ENCODE measurements around the gene SPDYC.
"Not testable (repeated sequence)": the region's sequence is repeated elsewhere in the genome, so short reads cannot be mapped to it uniquely, and the experiment has no call there.

SPDYC gene

GRCh38 chr11:65134952-65135632, 34.9 kb upstream of the SPDYC start:
- DNase-seq, result peak; percentile 98

DNA sequence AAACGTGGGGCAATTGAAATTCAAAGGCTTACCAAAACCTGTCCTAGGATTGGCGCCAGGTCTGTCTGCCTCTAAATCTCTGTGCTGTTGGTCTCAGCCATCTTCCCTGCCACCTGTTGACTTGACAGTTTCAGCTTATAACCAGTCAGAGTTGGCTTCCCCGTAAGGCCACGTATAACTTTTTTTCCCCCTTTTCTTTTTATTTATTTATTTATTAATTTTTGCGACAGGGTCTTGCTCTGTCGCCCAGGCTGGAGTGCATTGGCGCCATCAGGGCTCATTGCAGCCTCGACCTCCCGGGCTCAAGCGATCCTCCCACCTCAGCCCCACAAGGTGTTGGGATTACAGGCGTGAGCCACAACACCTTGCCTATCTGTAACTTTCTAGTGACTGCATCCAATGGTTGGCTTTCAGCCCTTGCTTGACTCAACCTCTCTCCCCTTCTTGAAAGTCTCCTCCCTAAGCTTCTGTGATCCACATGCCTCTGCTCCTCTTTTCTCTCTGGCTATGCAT, 34.3 kb upstream of the SPDYC start:
- no peak for DNase-seq

- DNase-seq, result no peak
These were observed 33.4 kb upstream of the SPDYC start for GRCh38 chr11:65136515-65137096.

GRCh38 chr11:65141896-65142494, 28.0 kb upstream of the SPDYC start:
- no peak for DNase-seq

- DNase-seq, result no peak
These were observed 22.5 kb upstream of the SPDYC start for GRCh38 chr11:65147352-65148075.

DNA sequence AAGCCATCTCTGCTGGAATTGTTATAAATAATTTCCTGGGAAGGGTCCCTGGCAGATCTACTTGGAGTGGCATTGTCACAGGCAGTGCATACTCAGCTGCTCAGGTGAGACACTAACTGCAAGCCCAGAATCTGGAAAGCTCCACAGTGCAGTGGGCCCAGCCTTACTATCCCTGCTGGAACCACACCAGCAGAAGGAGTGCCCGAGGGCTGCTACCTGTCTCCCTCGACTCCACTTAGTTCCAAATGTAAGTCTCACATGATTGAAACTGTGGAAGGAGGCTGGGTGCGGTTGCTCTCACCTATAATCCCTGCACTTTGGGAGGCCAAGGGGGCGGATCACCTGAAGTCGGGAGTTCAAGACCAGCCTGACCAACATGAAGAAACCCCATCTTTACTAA, 21.4 kb upstream of the SPDYC start:
- DNase-seq, result no peak

DNA sequence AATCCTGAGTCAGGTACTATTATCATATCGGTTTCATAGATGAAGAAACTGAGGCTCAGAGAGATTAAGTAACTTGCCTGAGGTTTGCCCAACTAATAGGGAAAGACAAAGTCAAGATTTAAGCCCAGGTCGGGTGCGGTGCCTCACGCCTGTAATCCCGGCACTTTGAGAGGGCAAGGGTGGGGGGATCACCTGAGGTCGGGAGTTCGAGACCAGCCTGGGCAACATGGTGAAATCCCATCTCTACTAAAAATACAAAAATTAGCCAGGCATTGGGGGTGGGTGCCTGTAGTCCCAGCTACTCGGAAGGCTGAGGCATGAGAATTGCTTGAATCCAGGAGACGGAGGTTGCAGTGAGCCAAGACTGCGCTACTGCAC, 19.9 kb upstream of the SPDYC start:
- not testable (repeated sequence) for DNase-seq

GRCh38 chr11:65150509-65151299, 19.3 kb upstream of the SPDYC start:
- DNase-seq, result peak; percentile 94

DNA sequence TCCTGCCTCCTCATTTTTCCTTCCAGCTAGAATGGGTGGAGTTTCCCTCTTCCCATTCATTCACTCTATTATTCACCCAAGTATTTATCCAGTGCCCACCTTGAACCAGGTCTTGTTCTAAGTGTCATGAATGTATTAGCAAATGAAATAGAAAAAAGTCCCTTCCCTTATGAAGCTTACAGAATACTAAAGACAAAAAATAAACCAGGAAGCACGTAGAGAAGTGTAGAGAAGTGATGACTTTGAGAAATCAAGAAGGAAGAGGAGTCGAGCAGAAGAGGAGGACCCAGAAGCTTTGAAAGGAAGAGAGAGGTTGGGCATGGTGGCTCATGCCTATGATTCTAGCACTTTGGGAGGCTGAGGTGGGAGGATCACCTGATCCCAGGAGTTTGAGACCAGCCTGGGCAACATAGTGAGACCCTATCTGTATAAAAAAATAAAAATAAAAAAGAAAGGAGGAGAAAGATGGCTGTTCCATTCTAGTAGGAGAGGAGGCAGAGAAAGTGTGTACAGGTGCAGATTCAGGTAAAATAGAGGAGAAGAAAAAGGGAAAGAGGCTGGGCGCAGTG, 18.6 kb upstream of the SPDYC start:
- no peak for DNase-seq

DNA sequence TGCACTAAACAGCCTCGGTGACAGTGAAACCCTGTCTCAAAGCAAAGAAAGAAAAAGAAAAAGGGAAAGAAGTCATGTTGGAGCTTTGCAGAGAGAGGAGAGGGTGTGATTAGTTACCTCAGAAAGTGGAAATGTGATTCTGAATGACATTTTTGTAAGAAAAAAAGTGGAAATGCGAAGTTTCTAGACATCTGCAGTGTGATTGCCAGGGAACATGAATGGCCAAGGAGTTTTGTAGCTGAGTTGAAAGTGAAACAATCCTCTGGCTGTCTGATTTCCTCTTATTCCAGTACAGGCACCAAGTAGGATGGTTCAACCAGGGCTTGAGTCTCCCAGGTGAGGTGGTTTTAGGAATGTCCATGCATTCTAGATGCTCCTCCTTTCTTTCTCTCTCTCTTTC, 17.9 kb upstream of the SPDYC start:
- no peak for DNase-seq

DNA sequence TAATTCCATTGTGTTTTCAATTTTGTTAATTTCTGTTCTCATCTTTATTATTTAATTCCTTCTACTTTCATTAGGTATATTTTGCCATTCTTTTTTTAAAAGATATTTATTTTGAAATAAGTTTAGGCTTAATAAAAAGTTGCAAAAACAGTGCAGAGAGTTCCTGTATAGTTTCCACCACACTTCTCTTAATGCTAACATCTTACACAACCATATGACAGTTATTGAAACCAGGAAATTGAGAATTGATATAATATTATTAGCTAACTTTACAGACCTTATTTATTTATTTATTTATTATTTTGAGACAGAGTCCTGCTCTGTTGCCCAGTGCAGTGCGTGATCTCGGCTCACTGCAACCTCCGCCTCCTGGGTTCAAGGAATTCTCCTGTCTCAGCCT, 13.8 kb upstream of the SPDYC start:
- DNase-seq, result no peak

GRCh38 chr11:65156926-65157325, 13.1 kb upstream of the SPDYC start:
- no peak for DNase-seq

DNA sequence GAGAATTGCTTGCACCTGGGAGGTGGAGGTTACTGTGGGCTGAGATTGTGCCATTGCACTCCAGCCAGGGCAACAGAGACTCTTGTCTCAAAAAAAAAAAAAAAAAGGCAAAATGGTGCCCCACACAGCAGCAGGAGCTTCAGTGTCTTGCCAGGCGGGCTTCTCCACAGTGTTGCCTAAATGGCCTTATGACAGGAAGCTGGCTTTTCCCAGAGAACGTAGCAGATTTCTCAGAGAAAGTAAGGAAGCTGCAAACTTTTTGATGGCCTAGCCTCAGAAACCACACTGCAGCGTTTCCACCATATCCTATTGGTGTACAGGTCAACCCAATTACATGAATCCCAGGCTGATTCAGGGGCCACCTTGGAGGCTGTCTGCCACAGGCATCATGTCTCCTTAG, 12.7 kb upstream of the SPDYC start:
- DNase-seq, result no peak

DNA sequence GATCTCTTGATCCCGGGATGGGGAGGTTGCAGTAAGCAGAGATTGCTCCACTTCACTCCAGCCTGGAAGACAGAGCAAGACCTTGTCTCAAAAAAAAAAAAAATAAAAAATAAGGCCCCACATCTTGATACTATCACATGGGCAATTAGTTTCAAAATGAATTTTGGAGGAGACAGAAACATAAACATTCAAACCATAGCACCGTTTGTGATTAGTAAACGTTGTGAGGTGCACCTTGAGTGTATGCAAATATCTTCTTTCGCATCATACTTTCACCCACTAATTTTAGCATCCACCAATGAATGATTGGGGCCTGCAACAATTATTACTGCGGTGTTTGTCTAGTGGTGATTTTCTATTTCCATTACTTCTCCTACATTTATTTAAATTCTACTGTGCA, 11.0 kb upstream of the SPDYC start:
- no peak for DNase-seq

DNA sequence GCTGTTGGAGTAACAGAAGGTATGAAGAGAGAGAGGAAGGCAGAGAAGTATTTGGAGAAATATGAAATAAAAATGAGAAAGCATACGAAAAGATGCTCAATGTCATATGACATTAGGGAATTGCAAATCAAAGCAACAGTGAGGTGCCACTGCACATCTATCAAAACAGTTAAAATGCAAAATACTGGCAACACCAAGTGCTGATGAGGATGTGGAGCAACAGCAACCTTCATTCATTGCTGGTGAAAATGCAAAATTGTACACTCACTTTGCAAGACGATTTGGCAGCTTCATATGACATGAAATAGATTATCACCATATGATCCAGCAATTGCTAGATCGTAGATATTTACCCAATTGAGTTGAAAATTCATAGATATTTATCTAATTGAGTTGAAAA, 9.4 kb upstream of the SPDYC start:
- DNase-seq, result no peak

GRCh38 chr11:65163684-65164083, 6.3 kb upstream of the SPDYC start:
- no peak for DNase-seq

DNA sequence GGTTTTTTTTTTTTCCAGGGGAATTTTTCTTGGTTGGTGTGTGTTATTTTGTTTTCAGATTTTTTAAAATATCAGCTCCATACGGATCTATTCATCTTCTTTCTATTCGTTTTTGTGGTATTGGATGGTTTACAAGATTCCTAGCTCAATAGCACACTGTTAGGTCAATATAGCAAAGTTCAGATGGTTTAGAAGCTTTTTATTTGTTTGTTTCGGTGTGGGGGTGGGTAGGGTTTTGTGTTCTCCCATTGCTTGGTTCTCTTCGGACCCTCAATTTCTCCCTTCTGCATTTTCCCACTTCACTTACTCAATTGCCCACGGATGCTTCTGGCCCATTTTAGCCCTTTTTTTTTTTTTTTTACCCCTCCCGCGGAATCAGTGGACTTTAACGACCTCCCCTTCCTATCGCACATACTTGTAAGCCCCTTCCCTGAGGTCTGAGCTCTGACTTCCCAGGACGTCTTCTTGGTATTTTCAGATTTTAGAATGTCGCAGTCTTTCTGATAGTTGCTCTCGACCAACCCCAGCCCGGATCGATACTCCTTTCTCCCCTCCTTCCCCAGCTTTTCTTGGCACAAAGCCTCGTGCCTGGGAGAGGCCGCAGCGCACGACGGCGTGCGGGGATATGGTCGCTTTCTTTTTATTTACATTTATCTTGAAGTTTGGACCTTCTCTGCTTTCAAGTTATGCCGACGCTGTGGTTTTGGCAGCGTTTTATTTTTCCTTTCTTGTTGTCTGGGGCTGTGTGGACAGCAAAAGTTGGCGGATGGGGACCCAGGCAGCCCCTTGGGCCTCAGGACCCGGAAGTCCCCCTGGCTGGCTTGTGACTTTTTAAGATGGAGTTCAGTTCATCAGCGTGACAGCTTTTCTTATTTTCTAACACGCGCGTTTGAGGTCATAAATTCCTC, 4.4 kb upstream of the SPDYC start:
- DNase-seq, result no peak

DNA sequence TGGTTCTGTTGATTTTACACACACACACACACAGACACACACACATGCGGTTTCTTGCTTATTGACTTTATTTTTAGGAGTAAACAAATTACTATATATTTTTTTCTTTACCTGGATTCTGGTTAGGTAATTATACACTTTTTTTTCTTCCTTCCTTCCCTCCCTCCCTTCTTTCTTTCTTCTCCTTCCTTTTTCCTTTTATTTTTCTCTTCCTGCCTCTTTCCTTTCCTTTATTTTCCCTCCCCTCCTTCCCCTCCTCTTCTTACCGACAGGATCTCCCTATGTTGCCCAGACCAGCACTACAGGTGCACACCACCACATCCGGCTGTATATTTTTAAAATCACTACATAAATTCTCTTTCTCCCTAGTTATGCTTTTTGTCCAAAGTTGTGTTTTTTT, 3.1 kb upstream of the SPDYC start:
- DNase-seq, result no peak

GRCh38 chr11:65167656-65168055, 2.4 kb upstream of the SPDYC start:
- no peak for DNase-seq

GRCh38 chr11:65169164-65169641, 830 bp upstream of the SPDYC start:
- no peak for DNase-seq

DNA sequence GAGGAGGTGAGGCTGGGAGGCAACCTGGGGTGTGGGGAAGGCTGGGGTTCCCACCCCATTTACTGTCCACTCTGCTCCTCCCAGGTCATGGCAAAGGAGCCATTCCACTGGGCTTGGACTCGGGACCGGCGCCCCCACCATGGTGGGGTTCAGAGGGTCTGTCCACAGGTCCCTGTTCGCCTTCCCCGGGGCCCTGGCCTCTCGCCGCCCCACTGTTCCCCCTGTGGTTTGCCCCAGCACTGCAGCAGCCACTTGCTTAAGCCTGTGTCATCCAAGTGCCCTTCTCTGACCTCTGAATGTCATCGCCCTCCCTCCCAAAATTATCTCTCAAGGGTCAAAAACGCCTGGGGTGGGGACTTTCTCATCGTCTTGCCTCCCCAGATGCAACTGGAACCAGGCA, 2.6 kb downstream of the SPDYC start:
- DNase-seq, result no peak
